Neural progenitor cell (in vitro differentiated cells): ENCODE data around the gene TBRG4. TPM values are rescaled to one million over a fixed set of nuclear protein-coding genes. Genes with fewer than 3 reads are reported as not detected.

Experiments used
- DNase-seq: peaks from one replicate; pipeline ENCODE4 v3.0.0-alpha.2; 2016; ENCODE audit warnings: low spot score
- H2AFZ ChIP-seq: fragments of 200-600 bp; sonication (generic); replicated peaks from 2 replicates; pipeline ENCODE4 v1.6.1; 2016; ENCODE audit warnings: antibody characterized with exemption
- H3F3A ChIP-seq: fragments of 200-600 bp; sonication (generic); 2 replicates; pipeline ENCODE4 v1.6.1; 2016; ENCODE audit warnings: antibody characterized with exemption, low read depth
- H3K27ac ChIP-seq: fragments of 200-600 bp; sonication (generic); 2 replicates; pipeline ENCODE4 v1.5.1; 2016; ENCODE audit warnings: mild to moderate bottlenecking
- H3K27me3 ChIP-seq: fragments of 200-600 bp; sonication (generic); 2 replicates; pipeline ENCODE4 v1.6.1; 2016; ENCODE audit warnings: mild to moderate bottlenecking, moderate library complexity
- H3K36me3 ChIP-seq: fragments of 200-600 bp; sonication (generic); 2 replicates; pipeline ENCODE4 v1.5.1; 2016
- H3K4me1 ChIP-seq: fragments of 200-600 bp; sonication (generic); 2 replicates; pipeline ENCODE4 v1.6.1; 2016; ENCODE audit warnings: mixed run types
- H3K4me2 ChIP-seq: fragments of 200-600 bp; sonication (generic); 2 replicates; pipeline ENCODE4 v1.6.1; 2016
- H3K4me3 ChIP-seq: fragments of 200-600 bp; sonication (generic); 2 replicates; pipeline ENCODE4 v1.5.1; 2016
- H3K79me2 ChIP-seq: fragments of 200-600 bp; sonication (generic); 2 replicates; pipeline ENCODE4 v1.6.1; 2016; ENCODE audit warnings: low read depth
- H3K9ac ChIP-seq: fragments of 200-600 bp; sonication (generic); 2 replicates; pipeline ENCODE4 v1.6.1; 2016
- H3K9me3 ChIP-seq: fragments of 200-600 bp; sonication (generic); 2 replicates; pipeline ENCODE4 v1.5.1; 2016; ENCODE audit warnings: low read depth
- H4K20me1 ChIP-seq: fragments of 200-600 bp; sonication (generic); 2 replicates; pipeline ENCODE4 v1.6.1; 2016; ENCODE audit warnings: low read depth
- H3K27ac Mint-ChIP-seq: 3 replicates; pipeline ENCODE4 v1.8.0; 2021; ENCODE audit warnings: mixed read lengths
- H3K27me3 Mint-ChIP-seq: 2 replicates; pipeline ENCODE4 v1.8.0; 2022; ENCODE audit warnings: low read depth, mild to moderate bottlenecking, inconsistent platforms, moderate library complexity, mixed read lengths; ENCODE audit not compliant: insufficient read depth
- H3K36me3 Mint-ChIP-seq: 3 replicates; pipeline ENCODE4 v1.8.0; 2021; ENCODE audit warnings: mixed read lengths
- H3K4me1 Mint-ChIP-seq: 3 replicates; pipeline ENCODE4 v1.8.0; 2021; ENCODE audit warnings: mixed read lengths
- H3K4me3 Mint-ChIP-seq: 3 replicates; pipeline ENCODE4 v1.8.0; 2021; ENCODE audit warnings: mild to moderate bottlenecking, moderate library complexity, mixed read lengths
- H3K9me3 Mint-ChIP-seq: 3 replicates; pipeline ENCODE4 v1.8.0; 2020; ENCODE audit warnings: mixed read lengths
- EZH2 ChIP-seq: fragments of 200-600 bp; sonication (generic); IDR thresholded peaks from 2 replicates; pipeline ENCODE4 v1.6.1; 2017; ENCODE audit warnings: antibody characterized with exemption, mild to moderate bottlenecking, moderate library complexity
- EZH2phosphoT487 ChIP-seq: fragments of 200-600 bp; sonication (generic); IDR thresholded peaks from 2 replicates; pipeline ENCODE4 v1.6.1; 2017; ENCODE audit warnings: antibody characterized with exemption
- total RNA-seq: library from RNA; depleted of rRNA; stranded (reverse); fragments of >200 nt; gene quantifications from 2 replicates; pipeline ENCODE4 v1.2.3, GENCODE V29; 2015; ENCODE audit warnings: low replicate concordance
- TF ChIP-seq, protein P1 (sequence below): fragments of 200-600 bp; sonication (generic); IDR thresholded peaks from 2 replicates; pipeline ENCODE4 v1.5.1; 2017; ENCODE audit warnings: antibody characterized with exemption, mild to moderate bottlenecking

Gene TBRG4
- total RNA-seq, 1 donor from 2014 or later: 32.2 TPM

DNA sequence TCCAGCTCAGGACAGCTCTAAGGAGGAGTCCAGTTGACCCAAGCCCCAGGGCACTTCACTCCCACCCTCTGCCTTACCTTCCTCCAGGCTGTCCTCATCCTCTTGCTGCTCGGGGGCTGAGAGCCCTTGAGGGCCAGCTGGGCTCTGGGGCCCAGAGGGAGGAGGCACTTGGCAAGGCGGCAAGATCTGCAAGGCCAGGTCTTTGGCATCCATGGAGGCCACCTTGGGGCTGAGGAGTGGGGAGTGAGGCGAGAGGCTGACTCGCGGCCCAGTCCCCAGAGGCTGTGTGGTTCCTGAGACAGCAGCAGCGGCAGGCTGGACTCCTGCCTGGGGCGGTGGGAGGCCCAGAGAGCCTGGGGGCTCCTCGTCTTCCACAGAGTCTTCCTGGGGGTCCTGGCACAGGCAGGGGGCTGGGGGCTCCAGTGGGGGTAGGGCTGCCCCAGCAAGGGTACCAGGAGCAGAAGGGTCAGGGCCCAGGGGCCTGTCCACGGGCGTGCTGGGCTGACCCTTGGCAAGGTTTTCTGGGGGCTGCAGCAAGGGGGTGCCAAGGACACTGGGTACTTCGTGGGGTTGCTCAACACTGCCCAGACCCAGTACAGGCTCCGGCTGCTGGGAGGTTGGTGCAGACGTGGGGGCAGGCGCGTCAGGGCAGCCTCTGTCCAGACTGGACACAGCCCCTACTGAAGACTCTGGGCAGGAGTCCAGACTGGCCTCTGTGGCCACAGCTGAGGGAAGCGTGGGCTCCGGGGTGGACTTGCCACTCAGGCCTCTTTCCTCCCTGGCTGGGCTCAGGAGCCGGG is 29.3 kb downstream of the TBRG4 start:
- H4K20me1 ChIP-seq: no peaks in the 10 kb centered on the region
- peaks cover 8% of the 10 kb centered on the region for H3K4me1 Mint-ChIP-seq
- no peak for DNase-seq
- no peaks in the 10 kb centered on the region for H3K9me3 Mint-ChIP-seq
- H3K79me2 ChIP-seq: no peaks in the 10 kb centered on the region
- peaks cover 4% of the 10 kb centered on the region for H3K36me3 Mint-ChIP-seq
- H3K4me1 ChIP-seq: no peaks in the 10 kb centered on the region
- no peak overlapping the region for H2AFZ ChIP-seq
- no peak overlapping the region for H3K27ac ChIP-seq
- H3K27ac Mint-ChIP-seq: no peak overlapping the region
- no peak overlapping the region for H3K4me2 ChIP-seq
- peaks cover 10% of the 10 kb centered on the region for H3K27me3 Mint-ChIP-seq
- no peaks in the 10 kb centered on the region for H3K27me3 ChIP-seq
- no peaks in the 10 kb centered on the region for H3K36me3 ChIP-seq
- H3K9ac ChIP-seq: no peak overlapping the region
- H3F3A ChIP-seq: no peaks in the 10 kb centered on the region
- no peaks in the 10 kb centered on the region for H3K9me3 ChIP-seq
- no peak overlapping the region for H3K4me3 ChIP-seq
- TF ChIP-seq EZH2phosphoT487 (no peak), EZH2 (no peak)
- TF ChIP-seq, protein P1, sequence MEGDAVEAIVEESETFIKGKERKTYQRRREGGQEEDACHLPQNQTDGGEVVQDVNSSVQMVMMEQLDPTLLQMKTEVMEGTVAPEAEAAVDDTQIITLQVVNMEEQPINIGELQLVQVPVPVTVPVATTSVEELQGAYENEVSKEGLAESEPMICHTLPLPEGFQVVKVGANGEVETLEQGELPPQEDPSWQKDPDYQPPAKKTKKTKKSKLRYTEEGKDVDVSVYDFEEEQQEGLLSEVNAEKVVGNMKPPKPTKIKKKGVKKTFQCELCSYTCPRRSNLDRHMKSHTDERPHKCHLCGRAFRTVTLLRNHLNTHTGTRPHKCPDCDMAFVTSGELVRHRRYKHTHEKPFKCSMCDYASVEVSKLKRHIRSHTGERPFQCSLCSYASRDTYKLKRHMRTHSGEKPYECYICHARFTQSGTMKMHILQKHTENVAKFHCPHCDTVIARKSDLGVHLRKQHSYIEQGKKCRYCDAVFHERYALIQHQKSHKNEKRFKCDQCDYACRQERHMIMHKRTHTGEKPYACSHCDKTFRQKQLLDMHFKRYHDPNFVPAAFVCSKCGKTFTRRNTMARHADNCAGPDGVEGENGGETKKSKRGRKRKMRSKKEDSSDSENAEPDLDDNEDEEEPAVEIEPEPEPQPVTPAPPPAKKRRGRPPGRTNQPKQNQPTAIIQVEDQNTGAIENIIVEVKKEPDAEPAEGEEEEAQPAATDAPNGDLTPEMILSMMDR: no peak
- H3K4me3 Mint-ChIP-seq: no peak overlapping the region

- H3K4me3 Mint-ChIP-seq: no peak overlapping the region
Measured at GRCh38 chr7:45081670-45081974, 29.9 kb downstream of the TBRG4 start.

DNA sequence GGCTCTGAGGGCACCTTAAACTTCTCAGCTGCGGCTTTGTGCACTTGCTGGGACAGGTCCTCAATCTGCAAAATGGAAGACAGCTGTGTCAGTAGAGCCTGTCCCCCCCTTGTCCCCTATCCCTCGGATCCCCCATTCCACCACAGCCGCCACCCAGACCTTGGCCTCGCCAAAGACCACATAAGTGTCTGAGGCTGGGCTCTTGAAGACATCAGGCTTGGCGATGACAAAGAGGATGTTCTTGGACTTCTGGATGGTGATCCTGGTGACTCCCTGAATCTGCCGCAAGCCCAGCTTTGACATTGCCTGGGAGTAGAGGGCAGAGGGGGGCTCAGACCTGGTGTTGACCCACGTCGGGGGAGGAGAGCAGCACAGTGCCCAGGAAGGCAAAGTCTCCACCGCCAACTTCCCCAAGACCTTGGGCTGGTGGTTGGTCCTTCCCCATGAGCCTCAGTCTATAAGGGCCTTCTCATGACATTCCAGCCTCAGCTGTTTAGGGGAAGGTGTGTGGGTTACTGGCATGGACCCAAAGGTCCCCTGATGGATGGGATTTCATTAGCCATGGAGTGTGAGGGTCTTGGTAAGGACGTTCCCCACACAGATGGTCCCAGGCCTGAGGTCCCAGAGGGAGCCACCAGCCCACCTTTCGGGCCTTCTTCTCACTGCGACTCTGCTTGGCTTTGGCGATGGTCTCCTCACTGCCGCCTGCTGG is 30.4 kb downstream of the TBRG4 start:
- DNase-seq: no peak
- peaks cover 6% of the 10 kb centered on the region for H3K27me3 Mint-ChIP-seq
- TF ChIP-seq EZH2phosphoT487 (no peak), EZH2 (no peak)
- TF ChIP-seq, protein P1: no peak
- H3K9me3 Mint-ChIP-seq: no peaks in the 10 kb centered on the region
- H3K4me1 Mint-ChIP-seq: peaks cover 8% of the 10 kb centered on the region
- Histone ChIP-seq H3F3A (no peaks in the 10 kb centered on the region), H3K27ac (no peak overlapping the region), H3K4me2 (no peak overlapping the region), H3K9ac (no peak overlapping the region), H3K4me3 (no peak overlapping the region), H3K36me3 (no peaks in the 10 kb centered on the region), H3K27me3 (no peaks in the 10 kb centered on the region), H3K4me1 (no peaks in the 10 kb centered on the region), H3K79me2 (no peaks in the 10 kb centered on the region), H4K20me1 (no peaks in the 10 kb centered on the region), H2AFZ (no peak overlapping the region), H3K9me3 (no peaks in the 10 kb centered on the region)
- no peak overlapping the region for H3K27ac Mint-ChIP-seq
- no peak overlapping the region for H3K4me3 Mint-ChIP-seq
- H3K36me3 Mint-ChIP-seq: peaks cover 4% of the 10 kb centered on the region

More at GRCh38 chr7:45081670-45081974, 29.9 kb downstream of the TBRG4 start:
- H2AFZ ChIP-seq: no peak overlapping the region
- H3K27ac ChIP-seq: no peak overlapping the region
- no peaks in the 10 kb centered on the region for H3K9me3 Mint-ChIP-seq
- peaks cover 8% of the 10 kb centered on the region for H3K4me1 Mint-ChIP-seq
- TF ChIP-seq, protein P1: no peak
- no peak for TF ChIP-seq EZH2phosphoT487
- TF ChIP-seq EZH2: no peak
- no peaks in the 10 kb centered on the region for H3K27me3 ChIP-seq
- no peak overlapping the region for H3K4me3 ChIP-seq
- H3K36me3 Mint-ChIP-seq: peaks cover 4% of the 10 kb centered on the region
- no peaks in the 10 kb centered on the region for H3K36me3 ChIP-seq
- no peak overlapping the region for H3K27ac Mint-ChIP-seq
- no peak overlapping the region for H3K4me2 ChIP-seq
- H3F3A ChIP-seq: no peaks in the 10 kb centered on the region
- no peak for DNase-seq
- H3K9ac ChIP-seq: no peak overlapping the region
- no peaks in the 10 kb centered on the region for H3K4me1 ChIP-seq
- no peaks in the 10 kb centered on the region for H4K20me1 ChIP-seq
- H3K9me3 ChIP-seq: no peaks in the 10 kb centered on the region
- no peaks in the 10 kb centered on the region for H3K79me2 ChIP-seq
- H3K27me3 Mint-ChIP-seq: peaks cover 8% of the 10 kb centered on the region
